ENCODE measurements around the gene FASTK. TPM values are rescaled to one million over a fixed set of nuclear protein-coding genes. Genes with fewer than 3 reads are reported as not detected.

The FASTK gene
- total RNA-seq, 1 donor from 2014 or later = 97.6 TPM

DNA sequence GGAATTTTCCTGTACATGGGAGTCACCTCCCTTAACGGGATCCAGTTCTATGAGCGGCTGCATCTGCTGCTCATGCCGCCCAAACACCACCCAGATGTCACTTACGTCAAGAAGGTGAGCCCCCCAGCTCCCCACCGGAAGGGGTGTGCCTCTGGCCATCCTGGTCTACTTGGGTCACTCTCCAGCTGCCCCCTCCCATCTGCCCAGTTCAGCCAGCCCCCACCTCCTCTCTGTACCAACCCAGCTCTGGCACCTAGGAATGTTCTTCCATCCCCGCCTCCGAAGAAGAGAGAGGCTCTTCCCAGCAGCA lies 5.0 kb downstream of the FASTK start:
- H3K4me1 Mint-ChIP-seq = peaks cover 17% of the 10 kb centered on the region
- no peaks in the 10 kb centered on the region for H3K27me3 Mint-ChIP-seq (ENCODE audit: low read depth)
- no peak overlapping the region for H3K27ac Mint-ChIP-seq
- TF ChIP-seq, protein P1, sequence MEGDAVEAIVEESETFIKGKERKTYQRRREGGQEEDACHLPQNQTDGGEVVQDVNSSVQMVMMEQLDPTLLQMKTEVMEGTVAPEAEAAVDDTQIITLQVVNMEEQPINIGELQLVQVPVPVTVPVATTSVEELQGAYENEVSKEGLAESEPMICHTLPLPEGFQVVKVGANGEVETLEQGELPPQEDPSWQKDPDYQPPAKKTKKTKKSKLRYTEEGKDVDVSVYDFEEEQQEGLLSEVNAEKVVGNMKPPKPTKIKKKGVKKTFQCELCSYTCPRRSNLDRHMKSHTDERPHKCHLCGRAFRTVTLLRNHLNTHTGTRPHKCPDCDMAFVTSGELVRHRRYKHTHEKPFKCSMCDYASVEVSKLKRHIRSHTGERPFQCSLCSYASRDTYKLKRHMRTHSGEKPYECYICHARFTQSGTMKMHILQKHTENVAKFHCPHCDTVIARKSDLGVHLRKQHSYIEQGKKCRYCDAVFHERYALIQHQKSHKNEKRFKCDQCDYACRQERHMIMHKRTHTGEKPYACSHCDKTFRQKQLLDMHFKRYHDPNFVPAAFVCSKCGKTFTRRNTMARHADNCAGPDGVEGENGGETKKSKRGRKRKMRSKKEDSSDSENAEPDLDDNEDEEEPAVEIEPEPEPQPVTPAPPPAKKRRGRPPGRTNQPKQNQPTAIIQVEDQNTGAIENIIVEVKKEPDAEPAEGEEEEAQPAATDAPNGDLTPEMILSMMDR (IDR thresholded peaks at IDR 0.05; ENCODE audit: unreplicated experiment) = no peak
- H3K9me3 Mint-ChIP-seq = no peaks in the 10 kb centered on the region
- DNase-seq (ENCODE audit: low spot score in 2 of 2, unreplicated experiment in 2 of 2) = no peak
- peaks cover 20% of the 10 kb centered on the region for H3K36me3 Mint-ChIP-seq
- H3K4me3 Mint-ChIP-seq = no peak overlapping the region

DNA sequence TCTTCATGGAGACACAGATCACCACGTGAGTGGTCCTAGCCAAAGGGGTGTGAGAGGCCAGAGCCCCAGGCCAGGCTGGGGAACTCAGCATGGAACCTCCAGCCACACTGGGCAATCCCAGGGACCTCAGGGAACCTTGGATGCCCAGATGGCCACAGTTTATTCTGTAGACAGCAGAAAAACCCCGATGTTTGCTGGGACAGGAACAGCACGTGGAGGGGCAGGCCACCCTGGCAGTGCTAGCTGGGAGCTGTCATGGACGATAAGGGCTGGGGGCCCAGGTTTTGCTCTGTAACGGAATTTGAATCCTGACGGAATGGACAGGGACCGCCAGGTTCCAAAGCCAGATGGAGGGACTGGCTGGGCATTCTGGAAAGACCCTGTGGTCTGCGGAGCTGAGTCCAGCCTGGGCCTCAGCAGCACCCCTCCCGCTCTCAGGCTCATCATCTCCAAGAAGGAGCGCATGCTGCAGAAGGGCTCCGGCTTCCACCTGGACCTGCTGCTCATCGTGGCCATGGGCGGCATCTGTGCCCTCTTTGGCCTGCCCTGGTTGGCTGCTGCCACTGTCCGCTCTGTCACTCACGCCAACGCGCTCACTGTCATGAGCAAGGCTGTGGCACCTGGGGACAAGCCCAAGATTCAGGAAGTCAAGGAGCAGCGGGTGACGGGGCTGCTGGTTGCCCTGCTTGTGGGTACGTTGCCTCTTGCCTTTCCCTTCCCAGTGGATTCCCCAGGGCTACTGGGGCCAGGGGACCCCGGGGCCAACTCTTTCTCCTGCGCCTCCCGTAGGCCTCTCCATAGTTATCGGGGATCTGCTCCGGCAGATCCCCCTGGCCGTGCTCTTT lies 5.6 kb downstream of the FASTK start:
- Mint-ChIP-seq H3K9me3 (no peaks in the 10 kb centered on the region), H3K27ac (no peak overlapping the region), H3K36me3 (peaks cover 20% of the 10 kb centered on the region), H3K4me1 (peaks cover 17% of the 10 kb centered on the region), H3K27me3 (ENCODE audit: low read depth) (no peaks in the 10 kb centered on the region), H3K4me3 (no peak overlapping the region)
- TF ChIP-seq, protein P1 (IDR thresholded peaks at IDR 0.05; ENCODE audit: unreplicated experiment) = no peak
- no peak for DNase-seq (ENCODE audit: low spot score in 2 of 2, unreplicated experiment in 2 of 2)

DNA sequence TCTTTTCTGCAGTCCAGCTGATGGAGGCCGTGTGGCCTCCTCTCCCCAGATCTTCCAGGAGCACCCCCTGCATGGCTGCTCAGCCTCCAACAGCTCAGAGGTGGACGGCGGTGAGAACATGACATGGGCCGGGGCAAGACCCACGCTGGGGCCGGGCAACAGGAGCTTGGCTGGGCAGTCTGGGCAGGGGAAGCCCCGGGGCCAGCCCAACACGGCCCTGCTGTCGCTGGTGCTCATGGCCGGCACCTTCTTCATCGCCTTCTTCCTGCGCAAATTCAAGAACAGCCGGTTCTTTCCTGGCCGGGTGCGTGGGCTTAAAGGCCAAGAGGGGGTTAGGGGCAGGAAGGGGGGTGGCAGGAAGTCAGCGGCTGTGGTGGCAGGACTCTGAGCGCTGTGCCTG lies 6.6 kb downstream of the FASTK start:
- DNase-seq (ENCODE audit: low spot score in 2 of 2, unreplicated experiment in 2 of 2) = no peak
- no peak overlapping the region for H3K4me3 Mint-ChIP-seq
- TF ChIP-seq, protein P1 (IDR thresholded peaks at IDR 0.05; ENCODE audit: unreplicated experiment) = no peak
- H3K36me3 Mint-ChIP-seq = peaks cover 22% of the 10 kb centered on the region
- H3K4me1 Mint-ChIP-seq = peaks cover 7% of the 10 kb centered on the region
- no peak overlapping the region for H3K27ac Mint-ChIP-seq
- no peaks in the 10 kb centered on the region for H3K9me3 Mint-ChIP-seq
- H3K27me3 Mint-ChIP-seq (ENCODE audit: low read depth) = no peaks in the 10 kb centered on the region

DNA sequence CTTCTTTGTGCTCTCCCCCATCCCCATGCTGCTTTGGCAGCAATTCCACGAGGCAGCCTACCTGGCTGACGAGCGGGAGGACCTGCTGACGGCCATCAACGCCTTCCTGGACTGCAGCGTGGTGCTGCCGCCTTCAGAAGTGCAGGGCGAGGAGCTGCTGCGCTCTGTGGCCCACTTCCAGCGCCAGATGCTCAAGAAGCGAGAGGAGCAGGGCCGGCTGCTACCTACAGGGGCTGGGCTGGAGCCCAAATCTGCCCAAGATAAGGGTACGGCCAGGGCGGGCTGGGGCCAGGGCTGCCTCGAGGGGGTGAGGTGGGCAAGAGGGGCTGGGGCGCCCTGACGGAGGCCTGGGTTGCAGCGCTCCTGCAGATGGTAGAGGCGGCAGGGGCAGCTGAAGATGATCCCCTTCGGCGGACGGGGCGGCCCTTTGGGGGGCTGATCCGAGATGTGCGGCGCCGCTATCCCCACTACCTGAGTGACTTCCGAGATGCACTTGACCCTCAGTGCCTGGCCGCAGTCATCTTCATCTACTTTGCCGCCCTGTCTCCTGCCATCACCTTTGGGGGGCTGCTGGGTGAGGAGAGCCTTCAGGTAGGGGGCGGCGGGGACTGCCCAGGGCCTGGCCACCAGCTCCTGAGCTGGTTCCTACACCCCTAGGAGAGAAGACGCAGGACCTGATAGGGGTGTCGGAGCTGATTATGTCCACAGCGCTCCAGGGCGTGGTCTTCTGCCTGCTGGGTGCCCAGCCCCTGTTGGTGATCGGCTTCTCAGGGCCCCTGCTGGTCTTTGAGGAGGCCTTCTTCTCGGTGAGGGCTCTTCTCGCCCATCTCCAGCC lies 9.4 kb downstream of the FASTK start:
- Mint-ChIP-seq H3K4me3 (no peak overlapping the region), H3K27ac (no peak overlapping the region), H3K4me1 (peaks cover 10% of the 10 kb centered on the region), H3K27me3 (ENCODE audit: low read depth) (no peaks in the 10 kb centered on the region), H3K36me3 (peaks cover 31% of the 10 kb centered on the region), H3K9me3 (no peaks in the 10 kb centered on the region)
- DNase-seq (ENCODE audit: low spot score in 2 of 2, unreplicated experiment in 2 of 2) = no peak
- TF ChIP-seq, protein P1 (IDR thresholded peaks at IDR 0.05; ENCODE audit: unreplicated experiment) = no peak

DNA sequence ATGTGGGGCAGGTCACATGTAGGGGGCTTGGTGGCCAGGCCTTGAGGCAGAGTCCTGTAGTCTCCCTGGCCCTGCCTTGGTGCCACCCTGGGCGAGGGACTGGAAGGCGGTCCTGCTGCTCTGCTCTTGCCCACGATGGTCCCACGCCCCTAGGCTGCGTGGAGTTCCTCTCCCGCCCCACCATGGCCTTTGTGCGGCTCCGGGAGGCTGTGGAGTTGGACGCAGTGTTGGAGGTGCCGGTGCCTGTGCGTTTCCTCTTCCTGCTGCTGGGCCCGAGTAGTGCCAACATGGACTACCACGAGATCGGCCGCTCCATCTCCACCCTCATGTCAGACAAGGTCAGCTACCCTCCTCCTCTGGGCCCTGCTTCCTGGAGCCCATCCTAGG lies 10.0 kb downstream of the FASTK start:
- Mint-ChIP-seq H3K36me3 (peaks cover 26% of the 10 kb centered on the region), H3K9me3 (no peaks in the 10 kb centered on the region), H3K4me3 (no peak overlapping the region), H3K27ac (no peak overlapping the region), H3K27me3 (ENCODE audit: low read depth) (no peaks in the 10 kb centered on the region), H3K4me1 (peaks cover 10% of the 10 kb centered on the region)
- DNase-seq (ENCODE audit: low spot score in 2 of 2, unreplicated experiment in 2 of 2) = no peak
- TF ChIP-seq, protein P1 (IDR thresholded peaks at IDR 0.05; ENCODE audit: unreplicated experiment) = no peak
